Spinal cord (tissue), 10 donors: ENCODE results near the gene LZTR1. TPM values are rescaled to one million over a fixed set of nuclear protein-coding genes. Genes with fewer than 3 reads are reported as not detected.
"Not testable (repeated sequence)": the region's sequence is repeated elsewhere in the genome, so short reads cannot be mapped to it uniquely, and the experiment has no call there.

Experiments
- DNase-seq, 6 donors: peaks; one replicate each; pipeline versions ENCODE4 v3.0.0 to v3.0.0-alpha.2; 2013 to 2015; ENCODE audit warnings: low spot score in 6 of 6, low read depth in 4 of 6
- H3K27ac ChIP-seq: one replicate; pipeline ENCODE4 v1.5.1; 2013; ENCODE audit warnings: low read depth, low read length, control low read depth
- H3K27me3 ChIP-seq: one replicate; pipeline ENCODE4 v1.6.1; 2013; ENCODE audit warnings: low read length; ENCODE audit not compliant: control insufficient read depth, insufficient read depth
- H3K36me3 ChIP-seq: one replicate; pipeline ENCODE4 v1.6.1; 2013; ENCODE audit warnings: low read length; ENCODE audit not compliant: control insufficient read depth, insufficient read depth
- H3K4me1 ChIP-seq: one replicate; pipeline ENCODE4 v1.6.1; 2013; ENCODE audit warnings: low read length; ENCODE audit not compliant: control insufficient read depth, insufficient read depth
- H3K4me3 ChIP-seq: one replicate; pipeline ENCODE4 v1.5.1; 2013; ENCODE audit warnings: low read depth, low read length, control low read depth
- H3K9me3 ChIP-seq: one replicate; pipeline ENCODE4 v1.6.1; 2013; ENCODE audit warnings: low read length; ENCODE audit not compliant: control insufficient read depth, insufficient read depth
- WGBS: methylation state at CpG from one replicate; pipeline ENCODE4 v1.1.5; 2013; ENCODE audit warnings: missing lambda C conversion rate; ENCODE audit not compliant: insufficient coverage; 5-methylcytosine and 5-hydroxymethylcytosine counted together
- polyA plus RNA-seq, 2 donors: library from polyadenylated mRNA; unstranded; fragments of 120-200 nt; gene quantifications; one replicate each; pipeline ENCODE4 v1.2.1, GENCODE V29; 2013; ENCODE audit not compliant: insufficient read length in 2 of 2
- total RNA-seq, 2 donors: library from RNA; depleted of rRNA in 1 of 2; stranded (reverse); fragments of 120-200 nt in 1 of 2; fragments of >200 nt in 1 of 2; gene quantifications; one replicate each; pipeline versions ENCODE4 v1.2.3 to v1.2.4, GENCODE V29; 2013 to 2014
- donor health status: healthy.

LZTR1 gene
- total and polyA plus RNA-seq, 4 donors, result 44.8 to 93.6 (median 67.5) TPM

- no peak within 1 kb of the TSS for H3K27ac ChIP-seq
- no peaks in the 10 kb centered on the region for H3K9me3 ChIP-seq
- WGBS, result 3% methylated on average over 56 of the region's 59 CpGs
- H3K36me3 ChIP-seq, result peaks cover 28% of the 10 kb centered on the region
- peaks cover 10% of the 10 kb centered on the region for H3K27me3 ChIP-seq
- peaks cover 55% of the 10 kb centered on the region for H3K4me1 ChIP-seq
- DNase-seq, result peak in 2 of 6 donors; percentile 43 to 52
- H3K4me3 ChIP-seq, result peak within 1 kb of the TSS; percentile 26
These were observed 50.2 kb downstream of the LZTR1 start, which contains the start of gene SLC7A4 for GRCh38 chr22:21032037-21032867. Gene SLC7A4, minus strand, starts transcription at chr22:21032561. Its CDS starts 749 bp downstream, at chr22:21031812.

GRCh38 chr22:21032868-21033688 is 51.0 kb downstream of the LZTR1 start:
- peaks cover 10% of the 10 kb centered on the region for H3K27me3 ChIP-seq
- H3K27ac ChIP-seq, result no peak overlapping the region
- WGBS, result 71% methylated on average over 9 of the region's 12 CpGs
- DNase-seq, result no peak
- peaks cover 47% of the 10 kb centered on the region for H3K4me1 ChIP-seq
- H3K36me3 ChIP-seq, result peaks cover 26% of the 10 kb centered on the region
- no peaks in the 10 kb centered on the region for H3K9me3 ChIP-seq
- no peak overlapping the region for H3K4me3 ChIP-seq

DNA sequence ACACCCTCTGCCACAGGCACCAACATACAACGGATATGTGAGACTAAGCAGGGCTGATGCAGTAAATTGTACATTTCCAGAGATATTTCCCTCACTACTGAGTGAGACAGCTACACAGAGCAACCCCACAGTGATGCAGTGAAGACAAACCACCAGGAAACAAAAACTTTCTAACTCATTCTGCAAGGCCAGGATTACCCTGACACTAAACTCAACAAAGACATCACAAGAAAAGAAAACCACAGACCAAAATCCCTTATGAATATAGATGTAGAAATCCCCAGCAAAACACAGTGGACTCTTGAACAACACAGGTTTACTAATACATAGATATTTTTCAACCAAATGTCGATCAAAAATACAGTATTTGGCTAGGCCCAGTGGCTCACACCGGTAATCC is 51.8 kb downstream of the LZTR1 start:
- DNase-seq, result no peak
- 100% methylated on average over 2 of the region's 3 CpGs for WGBS
- Histone ChIP-seq H3K4me3 (no peak overlapping the region), H3K27me3 (peaks cover 10% of the 10 kb centered on the region), H3K4me1 (peaks cover 39% of the 10 kb centered on the region), H3K9me3 (no peaks in the 10 kb centered on the region), H3K36me3 (peaks cover 20% of the 10 kb centered on the region), H3K27ac (no peak overlapping the region)

DNA sequence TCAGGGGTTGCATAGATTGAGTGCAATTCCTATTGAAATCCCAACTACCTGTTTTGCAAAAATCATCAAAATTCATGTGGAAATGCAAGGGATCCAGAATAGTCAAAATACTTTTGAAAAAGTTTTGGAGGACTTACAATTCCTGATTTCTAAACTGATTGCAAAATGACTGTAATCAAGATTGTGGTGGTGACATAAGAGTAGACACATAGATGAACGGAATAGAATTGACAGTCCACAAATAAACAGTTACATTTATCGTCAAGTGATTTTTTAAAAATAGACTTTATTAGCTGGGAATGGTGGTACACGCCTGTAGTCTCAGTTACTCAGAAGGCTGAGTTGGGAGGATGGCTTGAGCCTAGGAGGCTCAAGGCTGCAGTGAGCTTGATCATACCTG is 52.9 kb downstream of the LZTR1 start:
- DNase-seq, result no peak
- H3K27me3 ChIP-seq, result peaks cover 10% of the 10 kb centered on the region
- no peak overlapping the region for H3K4me3 ChIP-seq
- H3K36me3 ChIP-seq, result peaks cover 10% of the 10 kb centered on the region
- H3K4me1 ChIP-seq, result peaks cover 28% of the 10 kb centered on the region
- no peak overlapping the region for H3K27ac ChIP-seq
- H3K9me3 ChIP-seq, result no peaks in the 10 kb centered on the region
- WGBS, result 100% methylated on average over 1 of the region's 3 CpGs

DNA sequence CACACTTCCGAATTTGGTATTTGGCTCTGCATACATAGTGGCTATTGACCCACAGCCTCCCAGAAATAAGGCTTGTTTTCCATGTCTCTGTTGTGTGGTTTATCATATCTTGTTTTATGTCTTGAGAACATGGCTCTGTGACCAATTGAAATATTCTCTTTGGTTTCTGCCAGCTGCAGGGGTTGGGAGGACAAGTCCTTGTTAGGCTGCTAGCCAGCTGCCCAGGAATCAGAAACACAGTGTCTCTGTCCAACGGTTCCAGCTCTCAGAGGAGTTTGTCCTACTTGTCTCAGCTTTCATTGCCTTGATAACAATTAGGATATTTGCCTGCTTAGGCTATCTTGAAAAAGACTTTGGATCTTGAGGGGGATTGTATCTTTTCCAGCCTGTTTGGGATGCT is 56.3 kb downstream of the LZTR1 start:
- H3K4me1 ChIP-seq, result no peaks in the 10 kb centered on the region
- H3K9me3 ChIP-seq, result no peaks in the 10 kb centered on the region
- H3K4me3 ChIP-seq, result no peak overlapping the region
- no peaks in the 10 kb centered on the region for H3K27me3 ChIP-seq
- no peak overlapping the region for H3K27ac ChIP-seq
- no peaks in the 10 kb centered on the region for H3K36me3 ChIP-seq
- DNase-seq, result peak in 2 of 6 donors; percentile 16 to 41
- WGBS, result no CpG with 5 or more reads among the region's 2 CpGs

GRCh38 chr22:21039158-21039557 is 57.1 kb downstream of the LZTR1 start:
- H3K9me3 ChIP-seq, H3K4me3 ChIP-seq, H3K36me3 ChIP-seq, H3K4me1 ChIP-seq, H3K27ac ChIP-seq, H3K27me3 ChIP-seq, DNase-seq: not testable (repeated sequence)
- 94% methylated on average over 2 of the region's 5 CpGs for WGBS

GRCh38 chr22:21041937-21042336 is 59.8 kb downstream of the LZTR1 start:
- Histone ChIP-seq H3K27ac (no peak overlapping the region), H3K4me3 (no peak overlapping the region), H3K27me3 (no peaks in the 10 kb centered on the region), H3K9me3 (no peaks in the 10 kb centered on the region), H3K36me3 (no peaks in the 10 kb centered on the region), H3K4me1 (peaks cover 27% of the 10 kb centered on the region)
- DNase-seq, result no peak
- WGBS, result 72% methylated on average over 4 of the region's 4 CpGs

DNA sequence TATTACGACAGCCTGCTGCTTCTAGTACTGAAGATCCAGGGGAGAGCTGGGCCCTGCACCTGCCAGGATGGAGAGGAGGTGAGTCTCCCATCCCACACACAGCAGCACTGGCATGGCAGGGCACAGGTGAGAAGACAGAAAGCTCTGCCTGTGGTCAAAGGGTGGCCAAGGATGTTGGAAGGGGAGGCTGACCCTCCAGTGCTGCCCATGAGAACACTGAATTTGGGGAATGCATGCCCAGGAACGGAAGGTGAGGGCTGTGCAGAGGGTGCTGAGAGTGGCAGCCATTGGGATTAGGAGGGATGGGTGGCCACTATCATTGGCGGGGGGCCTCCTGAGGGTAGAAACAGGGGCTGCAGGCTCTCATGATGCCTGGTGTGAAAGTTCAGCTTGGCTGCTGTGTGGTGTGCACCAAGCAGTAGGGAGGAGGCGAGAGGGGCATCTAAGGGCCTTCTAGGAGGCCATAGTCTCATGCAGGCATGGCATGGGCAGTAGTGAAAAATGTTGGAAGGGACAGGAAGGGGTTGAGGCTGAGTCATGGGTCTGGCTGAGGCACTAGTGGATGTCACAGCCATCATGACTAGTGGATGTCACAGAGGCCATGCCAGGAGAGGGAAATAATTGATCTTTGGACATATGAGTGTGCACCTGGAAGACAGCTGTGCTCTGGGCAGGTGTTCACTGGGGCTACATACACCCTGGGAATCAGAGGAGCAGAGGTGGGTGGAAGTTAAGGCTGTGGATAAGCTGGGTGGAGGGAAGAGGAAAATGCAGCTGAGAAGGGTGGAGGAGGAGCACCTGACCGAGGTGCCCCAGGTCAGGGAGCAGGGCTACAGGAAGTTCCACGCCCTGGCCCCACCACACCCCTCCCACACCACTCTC is 61.1 kb downstream of the LZTR1 start:
- WGBS, result 86% methylated on average over 4 of the region's 6 CpGs
- no peaks in the 10 kb centered on the region for H3K27me3 ChIP-seq
- H3K9me3 ChIP-seq, result no peaks in the 10 kb centered on the region
- no peak overlapping the region for H3K27ac ChIP-seq
- no peaks in the 10 kb centered on the region for H3K36me3 ChIP-seq
- H3K4me1 ChIP-seq, result peaks cover 27% of the 10 kb centered on the region
- H3K4me3 ChIP-seq, result no peak overlapping the region
- DNase-seq, result no peak

- no peaks in the 10 kb centered on the region for H3K27me3 ChIP-seq
- H3K4me3 ChIP-seq, result no peak overlapping the region
- peaks cover 27% of the 10 kb centered on the region for H3K4me1 ChIP-seq
- 83% methylated on average over 6 of the region's 15 CpGs for WGBS
- no peaks in the 10 kb centered on the region for H3K36me3 ChIP-seq
- no peak for DNase-seq
- no peaks in the 10 kb centered on the region for H3K9me3 ChIP-seq
- H3K27ac ChIP-seq, result no peak overlapping the region
These were observed 61.9 kb downstream of the LZTR1 start for GRCh38 chr22:21043860-21044535.
